Natural killer cell treated with Interleukin-12 subunit alpha and Interleukin-12 subunit beta and Interleukin-15 and Interleukin-18, amount 100 ng/mL, for 72 hours (primary cell): ENCODE measurements around the gene MYBPC2. TPM values are rescaled to one million over a fixed set of nuclear protein-coding genes. Genes with fewer than 3 reads are reported as not detected.

Source experiments
- ATAC-seq, 2 donors: fragments of 150-1000 bp; cut with Tn5 transposase in 1 of 2; sonication (Bioruptor Pico), chemical (Tn5 transposase) in 1 of 2; 2 replicates each; pipeline ENCODE4 v1.10.0; 2021
- DNase-seq: peaks from one replicate; pipeline ENCODE4 v3.0.0; 2022; ENCODE audit warnings: low spot score
- H3K27ac Mint-ChIP-seq, 2 donors: 1 replicate in 1 of 2; 2 replicates in 1 of 2; pipeline ENCODE4 v1.8.0; 2022; ENCODE audit warnings: mixed read lengths in 2 of 2, mild to moderate bottlenecking in 1 of 2, moderate library complexity in 1 of 2
- H3K27me3 Mint-ChIP-seq, 2 donors: 1 replicate in 1 of 2; 2 replicates in 1 of 2; pipeline ENCODE4 v1.8.0; 2022; ENCODE audit warnings: mixed read lengths in 2 of 2
- H3K36me3 Mint-ChIP-seq: one replicate; pipeline ENCODE4 v1.8.0; 2022; ENCODE audit warnings: mixed read lengths
- H3K4me1 Mint-ChIP-seq, 2 donors: 1 replicate in 1 of 2; 2 replicates in 1 of 2; pipeline ENCODE4 v1.8.0; 2022; ENCODE audit warnings: low read depth in 2 of 2, mixed read lengths in 2 of 2, mild to moderate bottlenecking in 1 of 2
- H3K4me3 Mint-ChIP-seq: one replicate; pipeline ENCODE4 v1.8.0; 2022; ENCODE audit warnings: mixed read lengths
- H3K9me3 Mint-ChIP-seq: 2 replicates; pipeline ENCODE4 v1.8.0; 2022; ENCODE audit warnings: mixed read lengths
- total RNA-seq, 2 donors: library from RNA; stranded (reverse); gene quantifications; one replicate each; pipeline ENCODE4 v1.2.3, GENCODE V29; 2022

MYBPC2 gene
- total RNA-seq, 2 donors from 2014 or later, result 0.50 TPM; not detected in 1

GRCh38 chr19:50399368-50399745, 33.3 kb upstream of the MYBPC2 start:
- H3K4me3 Mint-ChIP-seq, result no peak overlapping the region
- DNase-seq (no peak), ATAC-seq (peak in 1 of 2 donors; percentile 44)
- no peak overlapping the region for H3K27ac Mint-ChIP-seq
- no peaks in the 10 kb centered on the region for H3K9me3 Mint-ChIP-seq
- peaks cover 6% of the 10 kb centered on the region for H3K36me3 Mint-ChIP-seq
- no peaks in the 10 kb centered on the region for H3K27me3 Mint-ChIP-seq
- peaks cover 0 to 7% of the 10 kb centered on the region in 2 donors for H3K4me1 Mint-ChIP-seq

GRCh38 chr19:50401605-50402450, 30.9 kb upstream of the MYBPC2 start:
- H3K4me1 Mint-ChIP-seq, result peaks cover 0 to 7% of the 10 kb centered on the region in 2 donors
- ATAC-seq (peak; percentile 10 to 25), DNase-seq (no peak)
- no peaks in the 10 kb centered on the region for H3K9me3 Mint-ChIP-seq
- H3K27me3 Mint-ChIP-seq, result no peaks in the 10 kb centered on the region
- H3K4me3 Mint-ChIP-seq, result no peak overlapping the region
- no peaks in the 10 kb centered on the region for H3K36me3 Mint-ChIP-seq
- no peak overlapping the region for H3K27ac Mint-ChIP-seq

- no peak overlapping the region for H3K27ac Mint-ChIP-seq
- no peak for ATAC-seq
- H3K4me3 Mint-ChIP-seq, result no peak overlapping the region
- H3K36me3 Mint-ChIP-seq, result no peaks in the 10 kb centered on the region
- no peaks in the 10 kb centered on the region for H3K9me3 Mint-ChIP-seq
- DNase-seq, result no peak
- H3K4me1 Mint-ChIP-seq, result peaks cover 0 to 7% of the 10 kb centered on the region in 2 donors
- H3K27me3 Mint-ChIP-seq, result no peaks in the 10 kb centered on the region
These were observed 30.0 kb upstream of the MYBPC2 start for GRCh38 chr19:50402544-50403301.

DNA sequence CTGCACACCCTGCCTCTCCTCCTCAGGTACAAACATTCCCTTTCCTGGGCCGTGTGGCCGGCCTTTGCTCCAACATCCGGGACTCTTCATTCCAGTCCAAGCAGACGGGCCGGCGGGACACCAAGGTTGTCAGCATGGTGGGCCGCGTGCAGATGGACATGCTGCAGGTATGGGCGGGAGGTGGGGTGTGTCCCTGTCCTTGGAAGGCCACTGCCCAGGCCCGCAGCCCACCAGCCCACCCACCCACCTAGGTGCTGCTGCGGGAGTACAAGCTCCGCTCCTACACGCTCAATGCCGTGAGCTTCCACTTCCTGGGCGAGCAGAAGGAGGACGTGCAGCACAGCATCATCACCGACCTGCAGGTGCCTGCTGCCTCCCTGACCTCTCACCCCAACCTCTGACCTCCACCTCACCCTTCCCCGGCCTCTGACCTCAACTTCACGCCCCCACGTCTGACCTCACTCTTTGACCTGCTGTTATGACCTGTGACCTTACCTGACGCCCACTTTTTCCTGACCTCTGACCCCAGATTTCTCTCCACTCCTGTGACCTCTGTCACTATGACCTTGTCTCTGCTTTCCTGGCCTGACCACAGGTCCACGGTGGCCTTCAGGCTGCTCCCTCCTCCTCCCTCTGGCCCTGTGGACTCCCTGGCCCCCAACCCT, 26.4 kb upstream of the MYBPC2 start:
- ATAC-seq (no peak), DNase-seq (no peak)
- Mint-ChIP-seq H3K36me3 (no peaks in the 10 kb centered on the region), H3K4me3 (no peak overlapping the region), H3K27me3 (no peaks in the 10 kb centered on the region), H3K4me1 (no peaks in the 10 kb centered on the region), H3K9me3 (no peaks in the 10 kb centered on the region), H3K27ac (no peak overlapping the region)

DNA sequence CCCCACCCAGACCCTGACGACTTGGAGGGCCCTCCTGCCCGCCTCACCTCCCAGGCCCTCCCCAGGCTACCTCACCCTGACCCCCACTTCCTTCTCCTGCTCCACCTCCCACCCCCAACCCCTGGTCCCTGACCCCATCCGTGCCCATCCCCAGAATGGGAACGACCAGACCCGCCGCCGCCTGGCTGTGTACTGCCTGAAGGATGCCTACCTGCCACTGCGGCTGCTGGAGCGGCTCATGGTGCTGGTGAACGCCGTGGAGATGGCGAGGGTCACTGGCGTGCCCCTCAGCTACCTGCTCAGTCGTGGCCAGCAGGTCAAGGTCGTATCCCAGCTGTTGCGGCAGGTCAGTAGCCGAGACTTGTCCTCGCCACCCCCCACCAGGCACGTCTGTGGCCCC, 25.9 kb upstream of the MYBPC2 start:
- Mint-ChIP-seq H3K4me1 (no peaks in the 10 kb centered on the region), H3K36me3 (no peaks in the 10 kb centered on the region), H3K9me3 (no peaks in the 10 kb centered on the region), H3K27ac (no peak overlapping the region), H3K4me3 (no peak overlapping the region), H3K27me3 (no peaks in the 10 kb centered on the region)
- no peak for ATAC-seq
- DNase-seq, result no peak

DNA sequence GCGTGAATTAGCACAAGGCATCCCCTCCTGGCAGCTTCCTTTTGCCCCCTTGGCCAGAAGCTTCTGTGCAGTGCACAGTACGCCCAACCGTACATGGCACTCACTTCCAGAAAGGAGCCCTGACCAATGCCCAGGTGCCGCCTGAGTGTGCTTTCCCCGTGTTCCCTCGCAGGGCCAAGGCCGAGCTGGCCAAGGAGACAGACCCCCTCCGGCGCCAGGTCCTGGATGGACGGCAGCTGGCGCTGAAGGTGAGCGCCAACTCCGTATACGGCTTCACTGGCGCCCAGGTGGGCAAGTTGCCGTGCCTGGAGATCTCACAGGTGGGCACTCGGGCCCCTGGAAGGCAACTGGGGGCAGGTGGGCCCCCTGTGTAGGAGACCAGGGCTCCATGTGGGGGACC, 23.3 kb upstream of the MYBPC2 start:
- no peak for DNase-seq

DNA sequence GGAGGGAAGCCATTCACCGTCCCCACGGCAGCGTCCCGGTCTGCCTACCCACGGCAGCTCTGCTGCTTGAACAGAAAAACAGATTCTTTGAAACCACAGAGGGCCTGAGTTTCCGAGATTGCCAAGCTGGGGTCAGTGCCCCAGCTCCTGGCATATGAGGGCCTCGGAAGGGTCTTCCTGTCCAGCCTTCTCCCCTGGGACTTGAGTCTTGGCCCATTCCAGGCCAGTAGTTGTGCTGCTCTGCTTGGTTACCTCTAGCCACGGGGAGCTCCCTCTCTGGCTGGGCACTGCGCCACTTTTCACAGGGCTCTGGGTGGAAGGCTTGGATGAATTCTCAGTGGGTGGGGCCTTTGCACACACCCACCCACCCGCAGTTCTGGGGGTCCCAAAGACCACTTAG, 22.6 kb upstream of the MYBPC2 start:
- no peaks in the 10 kb centered on the region for H3K9me3 Mint-ChIP-seq
- no peak overlapping the region for H3K4me3 Mint-ChIP-seq
- no peaks in the 10 kb centered on the region for H3K36me3 Mint-ChIP-seq
- DNase-seq (no peak), ATAC-seq (no peak)
- no peaks in the 10 kb centered on the region for H3K27me3 Mint-ChIP-seq
- H3K4me1 Mint-ChIP-seq, result peaks cover 0 to 4% of the 10 kb centered on the region in 2 donors
- H3K27ac Mint-ChIP-seq, result no peak overlapping the region

More for the DNA sequence above, 23.3 kb upstream of the MYBPC2 start:
- Mint-ChIP-seq H3K27me3 (no peaks in the 10 kb centered on the region), H3K36me3 (no peaks in the 10 kb centered on the region), H3K27ac (no peak overlapping the region), H3K4me1 (peaks cover 0 to under 1% of the 10 kb centered on the region in 2 donors), H3K9me3 (no peaks in the 10 kb centered on the region), H3K4me3 (no peak overlapping the region)
- no peak for ATAC-seq

- H3K4me1 Mint-ChIP-seq, result peaks cover 0 to 4% of the 10 kb centered on the region in 2 donors
- DNase-seq, result no peak
- H3K27me3 Mint-ChIP-seq, result no peaks in the 10 kb centered on the region
- H3K27ac Mint-ChIP-seq, result no peak overlapping the region
- no peak for ATAC-seq
- no peaks in the 10 kb centered on the region for H3K9me3 Mint-ChIP-seq
- no peaks in the 10 kb centered on the region for H3K36me3 Mint-ChIP-seq
- no peak overlapping the region for H3K4me3 Mint-ChIP-seq
These were observed 20.3 kb upstream of the MYBPC2 start for GRCh38 chr19:50412419-50412818.

GRCh38 chr19:50413096-50413495, 19.6 kb upstream of the MYBPC2 start:
- H3K27ac Mint-ChIP-seq, result no peak overlapping the region
- DNase-seq, result no peak
- H3K4me3 Mint-ChIP-seq, result no peak overlapping the region
- H3K27me3 Mint-ChIP-seq, result no peaks in the 10 kb centered on the region
- no peaks in the 10 kb centered on the region for H3K36me3 Mint-ChIP-seq
- no peak for ATAC-seq
- no peaks in the 10 kb centered on the region for H3K9me3 Mint-ChIP-seq
- peaks cover 0 to 4% of the 10 kb centered on the region in 2 donors for H3K4me1 Mint-ChIP-seq

DNA sequence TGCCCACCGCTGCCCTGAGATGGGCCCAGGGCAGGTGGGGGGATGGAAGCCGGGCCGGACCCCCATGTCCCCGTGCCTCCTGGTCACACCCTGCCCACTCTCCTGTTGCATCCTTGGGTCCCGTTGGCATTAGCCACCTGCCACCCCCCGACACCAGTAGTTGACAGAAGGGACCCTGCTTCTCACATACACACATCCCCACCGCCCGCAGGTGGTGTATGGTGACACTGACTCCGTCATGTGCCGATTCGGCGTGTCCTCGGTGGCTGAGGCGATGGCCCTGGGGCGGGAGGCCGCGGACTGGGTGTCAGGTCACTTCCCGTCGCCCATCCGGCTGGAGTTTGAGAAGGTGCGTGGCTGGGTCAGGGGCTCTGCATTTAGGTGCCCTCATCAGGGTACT, 19.2 kb upstream of the MYBPC2 start:
- DNase-seq (no peak), ATAC-seq (no peak)
- no peaks in the 10 kb centered on the region for H3K9me3 Mint-ChIP-seq
- no peak overlapping the region for H3K27ac Mint-ChIP-seq
- no peak overlapping the region for H3K4me3 Mint-ChIP-seq
- peaks cover 0 to 4% of the 10 kb centered on the region in 2 donors for H3K4me1 Mint-ChIP-seq
- H3K36me3 Mint-ChIP-seq, result no peaks in the 10 kb centered on the region
- no peaks in the 10 kb centered on the region for H3K27me3 Mint-ChIP-seq

DNA sequence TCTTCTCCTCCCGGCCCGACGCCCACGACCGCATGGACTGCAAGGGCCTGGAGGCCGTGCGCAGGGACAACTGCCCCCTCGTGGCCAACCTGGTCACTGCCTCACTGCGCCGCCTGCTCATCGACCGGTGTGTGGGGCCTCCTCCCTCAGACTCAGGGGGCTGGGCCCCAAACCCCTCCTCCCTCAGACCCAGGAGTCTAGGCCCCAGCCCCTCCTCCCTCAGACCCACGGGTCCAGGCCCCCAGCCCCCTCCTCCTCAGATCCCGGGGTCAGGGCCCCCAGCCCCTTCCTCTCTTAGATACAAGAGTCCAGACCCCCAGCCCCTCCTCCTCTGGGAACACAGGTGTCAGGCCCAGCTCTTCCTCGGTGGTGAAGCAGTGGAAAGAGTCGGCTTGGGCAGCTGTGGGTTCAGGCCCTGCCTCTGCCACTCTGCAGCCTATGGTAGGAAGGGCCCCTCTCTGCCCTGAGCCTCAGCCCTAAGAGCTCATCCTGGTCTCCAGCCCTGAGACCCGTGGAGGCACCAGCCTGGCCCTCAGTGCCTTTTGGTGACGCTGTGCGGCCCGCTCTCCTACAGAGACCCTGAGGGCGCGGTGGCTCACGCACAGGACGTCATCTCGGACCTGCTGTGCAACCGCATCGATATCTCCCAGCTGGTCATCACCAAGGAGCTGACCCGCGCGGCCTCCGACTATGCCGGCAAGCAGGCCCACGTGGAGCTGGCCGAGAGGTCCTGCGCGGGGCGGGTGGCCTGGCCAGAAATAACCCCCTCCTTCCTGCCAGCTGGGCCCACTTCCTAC, 17.6 kb upstream of the MYBPC2 start:
- peak; percentile 71 to 83 for ATAC-seq
- peaks cover 10 to 14% of the 10 kb centered on the region in 2 donors for H3K27me3 Mint-ChIP-seq
- DNase-seq, result peak; percentile 85
- peaks cover 11 to 14% of the 10 kb centered on the region in 2 donors for H3K4me1 Mint-ChIP-seq
- H3K27ac Mint-ChIP-seq, result no peak overlapping the region
- H3K9me3 Mint-ChIP-seq, result no peaks in the 10 kb centered on the region
- H3K4me3 Mint-ChIP-seq, result no peak overlapping the region
- H3K36me3 Mint-ChIP-seq, result peaks cover 1% of the 10 kb centered on the region

DNA sequence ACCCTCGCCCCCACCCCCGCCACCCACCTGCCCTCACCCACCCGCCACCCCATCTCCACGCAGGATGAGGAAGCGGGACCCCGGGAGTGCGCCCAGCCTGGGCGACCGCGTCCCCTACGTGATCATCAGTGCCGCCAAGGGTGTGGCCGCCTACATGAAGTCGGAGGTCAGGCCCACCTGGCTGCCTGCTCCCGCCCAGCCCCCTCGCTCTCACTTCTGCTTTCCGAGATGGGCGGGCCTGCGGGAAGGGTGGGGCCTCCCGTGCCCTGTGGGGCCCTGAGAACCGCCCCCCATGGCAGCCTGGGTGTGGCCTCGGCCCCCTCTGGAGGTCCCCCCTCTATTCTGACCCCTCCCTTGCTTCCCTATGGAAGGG, 17.0 kb upstream of the MYBPC2 start:
- Mint-ChIP-seq H3K4me1 (peaks cover 16 to 18% of the 10 kb centered on the region in 2 donors), H3K27me3 (peaks cover 14 to 20% of the 10 kb centered on the region in 2 donors), H3K4me3 (no peak overlapping the region), H3K9me3 (no peaks in the 10 kb centered on the region), H3K36me3 (peaks cover 4% of the 10 kb centered on the region), H3K27ac (no peak overlapping the region)
- ATAC-seq, result peak in 1 of 2 donors; percentile 7
- no peak for DNase-seq
